ENCODE data around the gene RIPOR3. TPM values are rescaled to one million over a fixed set of nuclear protein-coding genes. Genes with fewer than 3 reads are reported as not detected.
A peak's percentile ranks its signal among the peaks of the same experiment; 100 is the strongest.
"Not testable (repeated sequence)": the region's sequence is repeated elsewhere in the genome, so short reads cannot be mapped to it uniquely, and the experiment has no call there.

RIPOR3 gene
- total RNA-seq, 1 experiment from 2014 or later = 0.40 TPM

DNA sequence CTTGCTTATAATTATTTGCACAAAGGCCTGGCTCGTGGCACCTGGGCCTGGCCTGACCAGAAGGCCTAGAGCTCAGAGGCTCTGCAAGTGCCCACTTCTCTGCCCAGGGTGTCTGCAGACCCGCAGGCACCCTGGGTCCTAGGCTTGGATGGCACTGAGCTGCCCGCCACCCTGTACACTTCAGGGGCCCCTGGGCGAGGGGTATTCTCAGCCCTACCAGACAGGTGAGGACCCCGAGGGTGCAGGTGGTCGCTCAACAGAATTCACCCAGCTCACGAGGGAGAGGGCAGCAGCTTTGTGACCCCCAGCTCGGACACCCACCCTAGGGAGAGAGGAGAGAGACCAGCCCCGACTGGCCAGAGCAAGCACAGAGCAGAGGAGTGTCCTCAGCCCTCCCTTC, 83.9 kb downstream of the RIPOR3 start:
- no peak for DNase-seq (ENCODE audit: low read depth)

DNA sequence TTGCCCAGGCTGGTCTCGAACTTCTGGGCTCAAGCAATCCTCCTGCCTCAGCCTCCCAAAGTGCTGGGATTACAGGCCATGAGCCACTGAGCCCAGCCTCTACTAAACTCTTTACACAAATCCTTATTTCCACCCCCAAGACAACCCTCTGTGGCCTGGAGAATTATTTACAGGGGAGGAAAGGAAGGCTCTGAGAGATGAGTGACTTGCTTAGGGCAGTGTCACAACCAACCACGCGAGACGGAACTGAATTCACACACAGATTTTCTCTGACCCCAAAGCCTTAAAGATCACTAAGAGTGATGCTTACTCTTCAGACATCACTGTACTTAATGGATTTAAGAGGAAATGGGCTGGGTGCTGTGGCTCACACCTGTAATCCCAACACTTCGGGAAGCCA, 86.2 kb downstream of the RIPOR3 start:
- no peak for DNase-seq (ENCODE audit: low read depth)

DNA sequence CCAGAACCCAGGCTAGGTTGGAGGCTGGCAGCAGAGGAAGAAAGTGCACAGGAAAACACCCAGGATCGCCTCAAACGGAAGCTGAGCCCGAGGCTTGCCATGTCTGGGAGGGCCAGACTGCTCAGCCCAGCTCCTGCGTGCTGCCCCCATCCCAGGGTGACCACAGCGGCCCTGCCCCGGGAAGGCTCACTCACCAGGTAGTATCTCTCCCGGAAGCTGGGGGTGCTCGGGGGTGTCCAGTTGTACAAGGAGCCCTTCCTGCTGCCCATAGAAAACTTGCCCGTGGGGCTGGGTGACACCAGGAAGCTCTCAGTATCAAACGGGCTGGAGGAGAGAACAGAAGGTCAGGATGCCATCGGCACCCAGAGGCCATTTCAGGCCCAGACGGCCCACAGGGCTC, 86.9 kb downstream of the RIPOR3 start:
- no peak for DNase-seq (ENCODE audit: low read depth)

DNA sequence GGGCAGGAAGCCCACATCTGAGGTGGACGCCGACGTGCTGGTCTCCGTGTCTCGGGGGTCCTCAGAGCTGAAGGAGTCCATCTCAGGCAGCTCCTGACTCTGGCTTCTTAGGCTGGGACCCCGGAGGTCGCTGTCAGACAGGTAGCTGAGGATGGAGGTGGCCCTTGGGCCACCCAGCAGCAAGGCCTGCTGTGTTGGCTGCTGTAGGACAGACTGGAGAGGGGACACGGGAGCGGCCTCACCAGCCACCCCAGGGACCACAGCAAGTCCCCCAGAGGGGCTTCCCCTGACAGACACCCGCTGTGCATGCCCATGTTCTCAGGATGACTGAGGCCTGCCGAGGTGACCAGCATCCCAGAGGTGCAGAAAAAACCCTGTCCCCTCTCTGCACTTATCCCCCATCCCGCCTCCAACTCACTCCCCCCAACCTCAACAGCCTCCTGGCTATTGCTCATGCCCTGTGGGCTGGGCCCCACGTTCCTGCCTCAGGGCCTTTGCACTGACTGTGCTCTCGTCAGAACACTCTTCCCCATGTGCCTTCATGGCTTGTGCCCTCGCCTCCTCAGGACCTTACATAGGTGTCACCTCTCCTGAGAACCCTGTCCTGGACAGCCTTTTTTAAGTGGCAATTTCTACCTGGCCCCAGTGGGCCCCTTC, 88.8 kb downstream of the RIPOR3 start:
- no peak for DNase-seq (ENCODE audit: low read depth)

DNA sequence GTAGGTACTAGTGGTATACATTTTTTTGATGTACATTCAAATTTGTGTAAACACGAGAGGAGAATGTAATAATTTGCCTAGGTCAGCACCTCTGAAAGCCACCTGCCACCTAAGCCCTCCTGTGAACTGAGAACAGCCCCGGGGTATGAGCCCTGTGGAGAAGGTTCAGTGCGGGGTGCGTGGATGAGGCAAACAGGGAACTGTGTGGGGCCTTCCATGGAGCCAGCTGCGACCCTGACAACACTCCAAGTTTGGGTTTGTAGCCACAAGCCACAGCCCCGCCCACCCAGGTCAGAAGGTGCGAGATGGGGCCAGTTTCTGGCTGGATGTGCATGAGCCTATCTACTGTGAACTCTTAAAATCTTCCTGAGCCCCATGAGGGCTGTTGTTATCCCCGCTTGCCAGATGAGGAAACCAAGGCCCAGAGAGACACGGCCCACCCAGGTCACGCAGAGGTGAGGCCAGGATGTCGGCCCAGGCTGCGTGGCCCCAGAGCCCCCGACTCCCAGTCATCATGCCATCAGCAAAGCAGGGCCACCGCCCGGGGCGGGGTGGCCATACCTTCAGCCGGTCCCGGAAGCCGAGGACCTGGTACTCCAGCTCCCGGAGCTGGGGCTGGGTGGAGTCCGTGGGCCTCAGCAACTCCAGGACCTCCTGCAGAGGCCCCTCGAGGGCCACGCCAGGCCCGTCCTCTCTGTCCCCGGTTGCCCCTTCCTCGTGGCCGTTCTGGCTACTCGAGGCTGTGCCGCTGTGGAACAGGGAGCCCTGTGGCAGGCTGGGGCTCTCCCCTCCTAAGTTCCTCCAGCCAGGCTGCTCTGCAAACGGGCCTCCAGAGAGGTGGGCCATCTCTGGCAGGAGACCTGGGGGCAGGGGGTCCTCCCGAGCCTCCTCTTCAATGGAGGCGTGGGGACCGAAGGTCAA, 89.6 kb downstream of the RIPOR3 start:
- no peak for DNase-seq (ENCODE audit: low read depth)

DNA sequence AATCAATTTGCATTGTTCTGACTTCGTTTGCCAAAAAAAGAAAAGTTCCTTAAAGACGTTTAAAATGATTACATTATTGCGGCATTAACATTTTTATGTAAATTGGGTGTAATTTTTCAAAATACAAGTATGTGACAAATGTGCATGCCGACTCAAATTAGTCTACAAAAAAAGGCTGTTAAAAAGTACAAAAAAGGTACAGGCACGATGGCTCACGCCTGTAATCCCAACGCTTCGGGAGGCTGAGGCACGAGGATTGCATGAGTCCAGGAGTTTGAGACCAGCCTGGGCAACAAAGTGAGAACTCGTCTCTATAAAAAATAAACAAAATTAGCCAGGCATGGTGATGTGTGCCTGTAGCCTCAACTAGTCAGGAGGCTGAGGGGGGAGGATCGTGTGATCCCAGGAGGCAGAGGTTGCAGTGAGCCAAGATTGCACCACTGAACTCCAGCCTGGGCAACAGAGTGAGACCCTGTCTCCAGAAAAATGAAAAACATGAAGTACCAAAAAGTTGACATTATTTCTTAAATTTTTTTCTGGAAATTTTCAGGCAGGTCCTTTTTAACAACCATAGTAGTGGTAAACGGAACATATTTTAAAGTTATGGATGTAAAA, 91.0 kb downstream of the RIPOR3 start:
- no peak for DNase-seq (ENCODE audit: low read depth)

DNA sequence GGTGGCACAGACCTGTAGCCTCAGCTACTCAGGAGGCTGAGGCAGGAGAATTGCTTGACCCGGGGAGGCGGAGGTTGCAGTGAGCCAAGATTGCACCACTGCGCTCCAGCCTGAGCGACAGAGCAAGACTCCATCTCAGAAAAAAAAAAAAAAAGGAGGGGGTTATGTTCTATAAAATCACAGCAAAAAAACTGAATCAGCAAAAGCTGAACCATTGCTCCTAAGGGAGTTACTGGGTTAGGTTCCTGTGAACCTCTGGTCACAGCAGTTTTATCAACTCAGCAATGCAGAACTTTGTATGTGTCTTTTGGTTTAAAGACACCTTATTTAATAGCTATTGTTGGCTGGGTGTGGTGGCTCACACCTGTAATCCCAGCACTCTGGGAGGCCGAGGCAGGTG, 92.6 kb downstream of the RIPOR3 start:
- DNase-seq (ENCODE audit: low read depth) = not testable (repeated sequence)

DNA sequence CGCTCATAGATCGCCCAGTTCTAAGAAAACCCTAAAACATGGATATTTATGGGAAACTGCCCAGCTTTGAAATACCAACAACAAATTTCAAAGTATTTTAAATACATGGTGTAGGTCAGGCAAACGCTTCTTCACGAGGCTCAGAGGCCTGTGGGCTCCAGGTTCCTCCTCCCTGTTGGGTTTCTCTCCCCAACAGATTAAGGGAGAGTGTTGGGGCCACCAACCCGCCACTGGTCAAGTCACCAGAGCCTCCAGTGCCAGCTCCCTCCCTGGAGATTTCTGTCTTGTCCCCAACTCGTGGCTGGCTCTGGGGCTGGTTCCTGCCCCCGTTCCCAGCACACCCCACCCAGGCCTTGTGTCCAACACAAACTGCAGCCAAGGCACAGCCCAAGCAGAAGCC, 93.3 kb downstream of the RIPOR3 start:
- DNase-seq (ENCODE audit: low read depth) = no peak

DNA sequence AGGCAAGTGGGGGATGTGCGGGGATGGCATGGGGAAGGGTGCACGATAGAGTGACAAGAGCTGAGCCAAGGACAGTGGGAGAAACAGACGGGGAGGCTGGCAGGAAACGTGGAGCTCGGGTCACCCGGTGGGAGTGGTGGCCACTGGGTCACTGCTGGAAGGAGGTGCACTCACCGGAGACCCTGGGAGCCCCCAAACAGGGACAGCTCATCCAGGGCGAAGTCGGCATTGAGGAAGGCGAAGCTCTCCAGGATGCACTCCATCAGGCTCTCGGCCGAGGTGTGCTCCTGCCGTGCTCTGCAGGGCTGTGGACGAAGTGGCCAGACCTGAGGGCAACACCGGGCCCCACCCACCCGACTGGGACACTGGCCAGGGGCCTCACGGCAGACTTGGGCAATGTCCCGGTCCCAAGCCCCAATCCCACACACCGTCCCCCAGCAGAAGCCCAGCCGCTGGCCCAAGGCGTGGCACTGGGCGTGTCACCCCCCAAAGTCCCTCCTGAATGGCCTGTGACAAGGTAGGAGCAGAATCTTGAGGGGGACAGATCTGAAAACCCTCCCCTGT, 93.9 kb downstream of the RIPOR3 start:
- DNase-seq (ENCODE audit: low read depth) = no peak

DNA sequence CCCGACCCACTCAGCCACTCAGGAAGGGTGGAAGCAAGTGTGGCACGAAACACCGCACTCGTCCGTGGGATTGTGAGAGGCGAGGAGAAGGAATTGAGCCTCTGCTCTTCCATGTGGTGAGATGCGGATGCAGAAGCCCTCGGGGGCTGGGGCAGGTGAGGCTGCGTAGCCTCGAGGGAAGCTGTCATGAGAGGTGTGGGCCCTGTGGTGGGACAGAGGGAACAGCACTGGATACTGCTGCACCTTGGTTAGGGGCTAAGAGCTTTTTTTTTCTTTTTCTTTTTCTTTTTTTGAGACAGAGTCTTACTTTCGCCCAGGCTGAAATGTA, 94.7 kb downstream of the RIPOR3 start:
- DNase-seq (ENCODE audit: low read depth) = no peak

DNA sequence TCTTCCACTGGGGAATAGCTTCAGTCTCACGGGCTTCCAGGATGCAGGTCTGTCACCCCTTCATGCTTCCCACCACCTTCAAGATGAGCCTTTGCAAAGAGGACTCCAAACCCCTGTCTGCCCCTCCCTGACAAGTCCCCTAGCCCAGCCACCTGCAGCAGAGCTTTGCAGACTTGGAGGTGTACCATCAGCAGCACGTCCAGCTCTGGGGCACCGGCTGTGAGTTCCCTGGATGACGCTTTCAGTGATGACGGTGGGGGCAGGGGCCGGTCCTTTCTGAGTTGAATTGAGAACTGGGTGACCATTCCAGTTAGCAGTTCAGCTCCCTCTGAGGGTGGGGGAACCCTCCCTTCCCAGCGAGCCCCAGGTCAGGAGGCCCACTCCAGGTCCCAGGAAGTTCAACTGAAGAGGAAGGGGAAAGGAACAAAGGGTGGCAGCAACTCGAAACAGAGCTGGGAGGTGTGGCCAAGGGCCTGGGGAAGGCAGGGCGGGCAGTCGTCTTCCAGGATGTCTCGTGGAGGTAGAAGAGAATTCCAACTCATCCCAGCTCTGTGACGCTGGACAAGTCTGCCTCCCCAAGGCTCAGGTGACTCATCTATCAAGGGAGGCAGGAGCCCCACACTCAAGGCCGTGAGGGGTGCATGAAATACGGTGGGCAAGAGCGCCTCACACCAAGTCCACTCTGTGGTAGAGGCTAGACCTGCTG, 95.2 kb downstream of the RIPOR3 start:
- peak; percentile 28 for DNase-seq (ENCODE audit: low read depth)

DNA sequence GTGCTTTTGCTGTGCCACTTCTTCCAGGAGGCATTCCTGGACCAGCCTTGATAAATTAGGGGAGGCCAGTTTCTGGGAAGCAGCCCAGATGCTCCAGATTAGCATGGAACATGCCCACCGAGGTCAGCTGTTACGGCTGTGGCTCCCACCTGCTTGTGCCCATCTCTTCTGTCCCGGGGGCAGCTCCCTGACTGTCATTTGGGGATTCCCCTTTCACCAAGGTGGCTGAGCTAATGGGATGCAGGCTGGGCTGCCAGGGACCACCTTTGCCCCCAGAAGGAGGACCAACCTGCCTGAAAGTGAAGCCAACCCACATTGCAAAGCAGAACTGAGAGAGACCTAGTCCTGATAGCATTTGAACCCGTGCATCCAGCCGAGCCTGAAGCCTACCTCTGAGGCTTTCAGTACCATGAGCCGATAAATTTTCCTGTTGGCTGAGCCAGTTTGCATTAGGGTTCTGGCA, 95.9 kb downstream of the RIPOR3 start:
- no peak for DNase-seq (ENCODE audit: low read depth)

DNA sequence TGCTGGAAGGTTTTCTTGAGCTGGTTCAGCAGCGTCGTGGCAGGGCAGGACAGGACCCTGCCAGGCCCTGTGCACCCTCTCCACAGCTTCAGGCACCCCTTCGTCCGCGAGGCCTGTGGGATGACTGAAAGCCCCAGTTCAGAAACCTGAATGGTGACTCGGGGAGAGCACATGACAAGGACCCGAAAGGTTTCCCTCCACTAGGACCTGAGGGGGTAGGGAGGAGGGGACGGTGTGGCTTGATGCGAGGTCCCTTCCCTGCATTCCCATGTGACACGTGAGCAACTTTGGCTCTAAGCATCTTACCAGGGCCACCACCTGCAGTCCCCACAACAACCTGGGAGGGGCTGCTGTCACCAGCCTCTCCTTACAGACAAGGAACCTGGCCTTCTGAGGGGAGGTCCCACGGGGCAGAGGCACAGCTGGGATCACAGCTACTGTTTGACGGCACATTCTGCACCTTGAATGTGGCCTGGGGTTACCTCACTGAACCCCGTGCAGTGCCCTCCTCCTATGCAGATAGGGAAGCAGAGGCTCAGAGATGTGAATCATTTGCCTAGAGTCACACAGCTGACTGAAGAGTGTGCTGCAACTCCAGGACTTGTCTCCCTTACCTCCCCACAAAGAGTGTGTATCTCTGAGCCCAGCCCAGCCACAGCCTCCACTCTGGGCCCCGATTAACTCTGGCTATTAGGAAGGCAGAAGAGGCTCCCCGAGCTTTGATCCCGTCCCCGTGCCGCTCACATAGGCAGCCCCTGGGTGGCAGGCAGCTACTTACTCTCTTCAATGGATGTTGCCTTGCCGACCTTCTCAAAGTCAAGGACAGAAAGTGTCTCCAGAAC, 96.5 kb downstream of the RIPOR3 start:
- no peak for DNase-seq (ENCODE audit: low read depth)

DNA sequence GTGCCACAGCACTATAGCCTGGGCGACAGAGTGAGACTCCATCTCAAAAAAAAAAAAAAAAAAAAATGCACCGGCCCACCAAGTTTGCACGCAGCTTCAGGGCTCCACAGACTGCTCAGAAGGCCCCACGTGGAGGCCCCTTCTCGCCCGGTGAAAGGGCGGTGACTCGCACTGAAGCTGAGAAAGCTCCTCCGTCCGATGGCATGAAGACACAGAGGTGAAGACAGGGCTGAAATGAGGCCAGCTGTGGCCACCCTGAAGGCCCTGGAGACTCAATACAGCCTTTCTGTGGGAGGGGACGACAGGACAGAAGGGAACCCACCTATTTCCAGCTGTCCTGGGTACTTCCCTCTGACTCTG, 97.1 kb downstream of the RIPOR3 start:
- no peak for DNase-seq (ENCODE audit: low read depth)

DNA sequence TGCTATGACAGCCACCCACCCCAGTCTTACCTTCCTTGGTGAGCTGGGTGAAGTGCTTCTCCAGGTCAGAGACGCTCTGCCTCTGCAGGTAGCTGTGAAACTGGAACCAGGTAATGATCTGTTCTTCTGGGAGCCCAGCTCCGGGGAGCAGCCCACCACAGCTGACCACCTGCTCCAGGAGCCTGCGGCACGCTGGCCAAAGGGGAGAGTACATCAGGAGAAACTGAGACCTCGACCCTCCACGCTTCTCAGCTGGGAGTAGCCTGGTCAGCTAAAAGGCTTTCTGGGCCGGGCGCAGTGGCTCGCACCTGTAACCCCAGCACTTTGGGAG, 98.4 kb downstream of the RIPOR3 start:
- DNase-seq (ENCODE audit: low read depth) = no peak

DNA sequence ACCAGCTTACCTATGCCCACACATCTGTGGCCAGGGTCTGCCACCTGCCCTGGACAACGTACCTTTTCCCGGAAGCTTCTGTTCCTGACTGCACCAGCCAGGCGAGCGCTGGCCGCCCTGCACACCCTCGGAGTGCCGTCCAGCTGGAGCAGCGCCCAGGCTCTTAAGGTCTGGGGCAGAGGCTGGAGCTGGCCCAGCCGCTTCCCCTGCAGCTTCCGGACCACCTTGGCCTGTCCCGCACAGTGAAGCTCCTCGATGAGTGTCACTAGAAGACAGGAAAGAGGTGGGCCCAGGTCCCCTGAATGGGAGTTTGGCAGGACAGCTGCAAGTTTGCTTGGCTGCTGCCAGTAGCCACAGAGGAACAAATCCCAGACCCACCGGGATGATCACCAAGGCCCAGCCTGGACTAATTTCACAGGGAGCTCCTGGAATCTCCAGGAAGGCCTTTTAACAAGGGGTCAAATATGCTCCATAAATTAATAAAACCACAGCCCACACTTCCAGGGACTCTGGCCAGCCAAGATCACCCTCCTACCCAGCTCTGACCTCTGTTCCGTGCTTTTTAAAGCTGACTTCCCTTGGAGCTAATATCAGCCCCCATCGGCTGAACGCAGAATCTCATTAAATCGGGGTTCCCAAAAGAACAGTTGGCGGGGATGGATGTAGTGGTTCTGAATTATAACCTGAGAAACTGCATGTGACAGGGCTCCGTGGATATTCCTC, 98.9 kb downstream of the RIPOR3 start:
- no peak for DNase-seq (ENCODE audit: low read depth)

DNA sequence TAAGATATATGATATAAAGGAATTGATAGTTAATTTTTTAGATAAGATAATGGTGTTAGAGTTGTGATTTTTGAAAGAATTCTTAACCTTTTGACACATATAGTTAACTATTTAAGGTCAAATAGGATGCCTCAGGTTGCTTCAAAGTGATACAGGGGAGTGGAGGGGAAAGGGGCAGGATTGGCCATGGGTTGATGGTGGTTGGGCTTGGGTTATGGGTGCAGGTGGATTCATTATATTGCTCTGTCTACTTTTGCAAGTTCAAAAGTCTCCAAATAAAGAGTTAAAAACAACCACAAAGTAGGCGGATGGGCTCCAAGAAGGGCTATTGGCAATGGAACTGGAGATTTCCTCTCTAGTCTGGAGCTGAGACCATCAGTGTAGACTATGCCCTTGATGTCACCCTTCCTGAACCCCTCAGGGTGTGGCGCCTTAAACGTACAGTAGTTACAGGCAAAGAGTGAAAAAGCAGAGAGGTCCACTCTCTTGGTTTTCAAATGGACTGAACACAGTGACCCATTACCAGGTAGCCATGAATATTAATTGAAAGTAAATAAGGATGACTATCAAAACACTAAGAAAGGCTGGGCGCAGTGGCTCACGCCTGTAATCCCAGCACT, 100.0 kb downstream of the RIPOR3 start:
- no peak for DNase-seq (ENCODE audit: low read depth)

DNA sequence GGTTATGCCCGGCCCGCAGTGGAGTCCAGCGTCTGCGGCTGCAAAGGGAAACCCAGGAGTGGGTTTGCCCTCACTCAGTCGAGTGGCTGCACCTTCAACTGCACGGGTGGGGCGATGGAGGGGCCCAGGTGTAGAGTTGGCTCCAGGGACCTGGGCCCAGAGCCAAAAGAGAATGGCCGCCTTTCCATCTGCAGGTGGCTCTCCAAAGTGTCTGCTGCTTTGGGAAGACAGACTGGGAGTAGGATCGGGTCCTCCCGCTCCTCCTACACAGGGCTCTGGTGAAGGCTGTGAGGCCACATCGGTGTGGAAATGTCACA, 101.0 kb downstream of the RIPOR3 start:
- no peak for DNase-seq (ENCODE audit: low read depth)

DNA sequence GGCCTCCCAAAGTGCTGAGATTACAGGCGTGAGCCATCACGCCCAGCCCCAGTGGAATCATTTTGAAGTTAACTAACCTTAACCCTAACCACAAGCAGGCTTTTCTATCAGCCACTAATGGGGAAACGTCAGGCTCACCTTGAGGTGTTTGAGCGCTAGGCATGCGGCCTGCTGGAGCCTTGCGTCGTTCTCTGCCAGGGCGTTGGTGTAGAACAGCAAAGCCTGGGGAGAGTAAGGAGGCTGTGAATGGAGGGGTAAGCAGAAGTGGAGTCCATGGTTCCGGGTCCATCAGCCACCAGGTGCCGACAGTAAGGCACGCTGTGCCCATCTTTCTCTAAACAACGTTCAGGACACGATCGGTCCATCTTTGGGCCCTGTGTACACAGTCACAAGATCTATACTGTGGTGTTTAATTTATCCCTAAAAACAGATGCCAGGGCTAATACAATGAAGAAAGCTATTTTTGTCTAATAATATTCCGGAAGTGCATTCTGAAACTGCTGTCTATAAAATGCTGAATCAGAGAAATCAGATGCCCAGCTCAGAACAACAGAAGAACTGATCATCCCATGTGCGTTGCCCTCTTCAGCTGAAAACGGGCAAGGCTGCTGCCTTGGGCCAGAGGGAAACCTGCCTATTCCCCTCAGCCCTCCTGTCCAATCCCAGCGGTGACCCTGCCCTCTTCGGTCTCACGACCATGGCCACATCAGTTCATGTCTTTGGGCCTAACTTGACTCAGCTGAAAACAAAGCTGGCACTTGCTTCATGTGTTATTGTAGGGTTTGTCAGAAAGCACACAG, 101.6 kb downstream of the RIPOR3 start:
- DNase-seq (ENCODE audit: low read depth) = no peak
